GF-D8 (cell line): ENCODE measurements around the gene NUP62.
"Not testable (repeated sequence)": the region's sequence is repeated elsewhere in the genome, so short reads cannot be mapped to it uniquely, and the experiment has no call there.

Experiments used
- DNase-seq: peaks from one replicate; lab custom pipeline; 2025; lab: John Stamatoyannopoulos, UW

The NUP62 gene, protein sequence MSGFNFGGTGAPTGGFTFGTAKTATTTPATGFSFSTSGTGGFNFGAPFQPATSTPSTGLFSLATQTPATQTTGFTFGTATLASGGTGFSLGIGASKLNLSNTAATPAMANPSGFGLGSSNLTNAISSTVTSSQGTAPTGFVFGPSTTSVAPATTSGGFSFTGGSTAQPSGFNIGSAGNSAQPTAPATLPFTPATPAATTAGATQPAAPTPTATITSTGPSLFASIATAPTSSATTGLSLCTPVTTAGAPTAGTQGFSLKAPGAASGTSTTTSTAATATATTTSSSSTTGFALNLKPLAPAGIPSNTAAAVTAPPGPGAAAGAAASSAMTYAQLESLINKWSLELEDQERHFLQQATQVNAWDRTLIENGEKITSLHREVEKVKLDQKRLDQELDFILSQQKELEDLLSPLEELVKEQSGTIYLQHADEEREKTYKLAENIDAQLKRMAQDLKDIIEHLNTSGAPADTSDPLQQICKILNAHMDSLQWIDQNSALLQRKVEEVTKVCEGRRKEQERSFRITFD

DNA sequence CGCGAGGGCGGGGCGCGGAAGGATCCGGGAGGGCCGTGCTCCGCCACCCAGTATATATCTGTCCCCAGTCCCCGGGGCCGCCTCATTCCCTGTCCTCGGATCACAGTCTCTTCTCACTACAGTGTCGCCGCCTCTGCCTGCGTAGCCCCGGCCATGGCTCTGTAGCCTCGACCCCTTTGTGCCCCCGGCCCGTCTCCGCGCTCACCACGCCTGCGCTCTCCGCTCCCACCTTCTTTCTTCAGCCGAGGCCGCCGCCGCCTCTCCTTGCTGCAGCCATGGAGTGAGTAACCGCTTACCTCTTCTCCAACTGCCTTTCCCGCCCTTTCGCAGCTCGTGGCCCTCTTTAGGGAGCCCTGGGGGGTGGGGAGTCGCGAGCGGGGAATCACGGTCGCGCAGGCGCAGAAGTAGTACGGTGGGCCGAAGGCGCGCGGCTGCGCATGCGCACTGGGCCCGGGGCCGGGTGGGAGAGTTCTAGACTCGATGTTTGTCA, at the start of gene NUP62, which contains the start of gene ATF5:
TSS of gene NUP62 (minus strand) at position 384 of the 490 bp plus-strand sequence. CDS start 19,697 bp downstream, outside the sequence.
TSS of gene ATF5 (plus strand) at position 85 of the 490 bp plus-strand sequence. CDS start 1,646 bp downstream, outside the sequence.
- DNase-seq = peak; percentile 71

DNA sequence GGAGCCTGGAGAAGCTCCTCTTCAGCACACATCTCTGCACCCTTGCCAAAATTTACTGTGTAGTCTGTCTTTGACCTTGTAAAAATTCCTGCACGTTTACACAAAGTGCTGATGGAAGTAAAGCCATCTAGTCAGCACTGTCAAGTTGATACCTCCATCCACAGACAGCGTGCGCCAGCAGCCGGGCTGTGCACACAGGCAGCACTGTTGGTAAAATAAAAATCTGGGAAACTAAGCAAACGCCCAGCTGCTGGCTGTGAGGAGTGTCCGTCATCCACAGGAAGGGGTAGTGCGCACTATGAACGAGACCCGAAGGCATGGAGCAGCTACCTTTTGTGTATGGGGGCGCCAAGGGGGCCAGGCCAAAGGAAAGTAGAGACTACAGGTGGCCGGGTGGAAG, 49.0 kb upstream of the NUP62 start:
- no peak for DNase-seq

DNA sequence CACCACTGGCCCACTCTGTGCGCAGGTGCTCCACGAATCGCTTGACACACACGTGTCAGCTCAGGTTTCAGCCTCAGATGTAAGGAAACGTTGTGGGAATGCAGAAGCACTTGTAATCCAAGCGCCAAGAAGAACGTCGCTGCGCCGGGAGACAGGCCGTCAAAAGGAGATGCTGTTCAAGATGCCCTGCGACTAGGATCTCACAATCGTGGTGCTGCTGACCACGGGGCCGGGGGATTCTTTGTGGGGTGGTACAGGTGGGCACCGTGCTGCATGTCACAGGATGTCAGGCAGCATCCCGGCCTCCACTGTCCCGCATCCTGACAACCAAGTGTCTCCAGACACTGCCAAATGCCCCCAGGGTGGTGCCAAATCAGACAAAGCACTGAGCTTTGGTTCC, 48.6 kb upstream of the NUP62 start:
- no peak for DNase-seq

DNA sequence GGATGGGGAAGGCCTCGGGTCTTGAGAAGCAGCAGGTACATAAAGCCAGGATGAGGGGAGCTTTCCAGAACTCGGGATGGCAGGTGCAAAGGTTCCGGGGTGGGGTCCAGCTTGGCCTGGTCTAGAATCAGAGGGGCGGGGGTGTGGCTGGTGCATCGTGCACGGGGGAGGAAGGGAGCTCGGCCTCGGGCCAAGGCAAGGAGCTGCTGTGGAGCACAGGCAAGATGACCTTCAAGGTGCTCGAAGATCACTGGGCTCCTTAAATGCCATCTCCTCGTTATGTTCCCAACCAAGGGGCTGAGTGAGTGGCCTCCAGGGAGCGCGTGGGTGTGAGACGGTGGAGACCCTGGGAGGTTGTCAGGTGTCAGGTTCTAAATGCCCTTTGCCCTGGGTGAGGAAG, 47.8 kb upstream of the NUP62 start:
- DNase-seq = no peak

DNA sequence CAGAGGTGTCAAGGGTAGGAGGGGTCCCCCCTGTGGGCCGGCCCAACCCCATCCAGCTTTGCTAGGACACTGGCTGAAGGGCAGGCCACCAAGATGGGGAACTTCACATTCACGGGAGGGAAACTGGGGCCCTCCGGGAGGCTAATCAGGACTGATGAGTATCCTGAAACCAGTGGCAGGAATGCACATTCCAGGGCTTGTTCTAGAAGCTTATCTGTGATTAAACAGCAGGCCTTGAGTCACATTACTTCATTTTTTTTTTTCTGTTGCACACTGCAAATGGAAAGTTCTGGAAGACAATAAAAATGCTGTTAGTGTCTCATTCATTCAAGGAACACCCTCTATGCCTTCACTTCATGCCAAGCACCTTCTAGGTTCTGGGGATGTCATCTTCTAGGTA, 47.2 kb upstream of the NUP62 start:
- no peak for DNase-seq

DNA sequence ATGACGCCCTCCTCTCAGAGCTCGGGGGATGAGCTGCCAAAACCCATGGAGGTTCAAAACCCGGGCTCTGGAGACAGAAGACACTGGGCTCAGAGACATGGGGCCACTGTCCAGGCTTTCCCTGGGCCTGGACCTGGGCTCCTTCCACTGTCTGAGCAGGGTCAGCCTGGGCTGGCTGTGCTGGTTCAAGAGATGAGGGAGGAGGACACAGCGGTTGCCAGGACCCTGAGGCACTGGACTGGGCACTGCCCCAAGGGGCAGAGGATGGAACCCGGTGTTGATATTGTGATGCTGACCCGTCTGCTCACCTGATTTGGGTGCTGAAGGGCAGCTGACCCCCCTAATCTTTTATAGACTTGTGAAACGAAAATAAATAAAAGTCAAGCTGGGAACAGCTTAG, 45.7 kb upstream of the NUP62 start:
- DNase-seq = no peak

DNA sequence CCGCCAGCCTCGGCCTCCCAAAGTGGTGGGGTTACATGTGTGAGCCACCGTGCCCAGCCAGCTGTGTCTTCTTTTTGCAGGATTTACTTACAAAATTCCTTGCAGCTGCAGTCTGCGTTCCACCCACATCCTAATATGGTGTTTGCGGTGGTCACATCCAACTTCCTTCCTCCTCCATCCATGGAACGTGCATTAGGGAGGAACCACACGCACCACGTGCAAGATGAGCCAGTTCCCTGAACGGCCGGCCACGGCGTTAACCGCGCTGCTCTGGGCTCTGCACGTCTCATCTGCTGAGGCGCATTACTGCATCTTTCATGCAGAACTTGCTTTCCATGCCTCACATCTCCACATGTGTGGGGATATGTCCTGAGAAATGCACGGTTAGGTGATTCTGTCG, 44.7 kb upstream of the NUP62 start:
- no peak for DNase-seq

DNA sequence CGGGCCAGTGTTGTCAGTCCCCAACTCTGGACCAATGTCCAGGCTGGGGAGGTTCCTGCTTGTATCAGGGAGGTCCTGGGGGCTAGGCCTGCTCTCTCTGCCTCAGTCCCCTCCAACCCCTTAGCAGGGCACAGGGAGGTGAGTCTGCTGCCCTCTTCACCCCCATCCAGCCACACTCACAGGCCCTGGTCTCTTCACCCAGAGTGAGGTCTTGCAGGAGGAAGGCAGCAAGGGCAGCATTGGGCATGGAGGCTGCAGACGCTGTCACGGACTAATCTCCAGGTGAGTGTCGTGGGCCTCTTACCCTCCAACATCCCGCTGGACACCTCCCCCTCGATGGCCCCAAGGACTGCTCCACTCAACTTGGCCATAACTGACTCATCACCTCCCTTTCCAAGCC, 43.5 kb upstream of the NUP62 start:
- DNase-seq = no peak

DNA sequence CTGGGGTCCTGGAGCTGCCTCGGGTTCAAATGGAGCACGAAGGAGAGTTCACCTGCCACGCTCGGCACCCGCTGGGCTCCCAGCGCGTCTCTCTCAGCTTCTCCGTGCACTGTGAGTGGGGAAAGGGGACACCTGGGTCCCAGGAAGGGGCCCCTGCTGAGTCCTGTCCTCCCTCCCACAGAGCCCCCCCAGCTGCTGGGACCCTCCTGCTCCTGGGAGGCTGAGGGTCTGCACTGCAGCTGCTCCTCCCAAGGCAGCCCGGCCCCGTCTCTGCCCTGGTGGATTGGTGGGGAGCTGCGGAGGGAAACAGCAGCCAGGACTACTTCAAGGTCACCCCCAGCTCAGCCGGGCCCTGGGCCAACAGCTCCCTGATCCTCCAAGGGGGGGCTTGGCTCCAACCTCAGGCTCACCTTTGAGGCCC, 42.7 kb upstream of the NUP62 start:
- no peak for DNase-seq

DNA sequence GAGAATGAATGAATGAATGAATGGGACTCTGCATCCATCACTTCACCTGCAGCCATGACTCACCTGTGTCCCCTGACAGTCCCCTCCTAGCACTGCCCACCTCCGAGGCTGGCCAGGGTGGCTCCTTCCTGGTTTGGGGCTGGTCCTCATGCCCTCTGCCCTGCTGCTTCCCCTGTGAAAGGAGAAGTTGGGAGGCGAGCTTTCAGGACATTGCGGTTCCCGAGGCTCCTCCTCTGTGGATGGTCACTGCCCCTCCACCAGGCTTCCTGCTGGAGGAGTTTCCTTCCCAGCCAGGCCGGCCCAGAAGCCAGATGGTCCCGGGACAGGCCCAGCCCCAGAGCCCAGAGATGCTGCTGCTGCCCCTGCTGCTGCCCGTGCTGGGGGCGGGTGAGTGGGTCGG, 40.1 kb upstream of the NUP62 start:
- not testable (repeated sequence) for DNase-seq

DNA sequence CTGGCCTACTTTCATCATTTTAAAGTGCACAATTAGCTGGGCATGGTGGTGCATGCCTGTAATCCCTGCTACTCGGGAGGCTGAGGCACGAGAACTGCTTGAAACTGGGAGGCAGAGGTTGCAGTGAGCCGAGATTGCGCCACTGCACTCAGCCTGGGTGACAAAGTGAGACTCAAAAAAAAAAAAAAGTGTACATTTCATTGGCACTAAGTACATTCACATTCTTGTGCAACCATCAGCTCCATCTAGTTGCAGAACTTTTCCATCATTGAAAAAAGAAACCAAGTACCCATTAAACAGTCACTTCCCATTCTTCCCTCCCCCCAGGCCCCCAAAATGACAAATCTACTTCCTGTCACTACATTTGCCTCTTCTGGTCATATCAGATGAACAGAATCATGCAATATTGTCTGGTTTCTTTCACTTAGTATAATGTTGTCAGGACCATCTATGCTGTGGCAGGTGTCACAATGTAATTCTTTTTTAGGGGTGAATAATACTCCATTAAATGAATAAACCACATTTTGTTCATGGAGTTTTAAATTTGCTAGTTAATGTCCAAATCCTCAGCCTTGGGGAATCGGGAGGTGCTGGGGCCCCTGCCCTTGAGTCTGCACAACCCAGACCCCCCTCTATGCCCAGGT, 39.1 kb upstream of the NUP62 start:
- DNase-seq = peak; percentile 26

DNA sequence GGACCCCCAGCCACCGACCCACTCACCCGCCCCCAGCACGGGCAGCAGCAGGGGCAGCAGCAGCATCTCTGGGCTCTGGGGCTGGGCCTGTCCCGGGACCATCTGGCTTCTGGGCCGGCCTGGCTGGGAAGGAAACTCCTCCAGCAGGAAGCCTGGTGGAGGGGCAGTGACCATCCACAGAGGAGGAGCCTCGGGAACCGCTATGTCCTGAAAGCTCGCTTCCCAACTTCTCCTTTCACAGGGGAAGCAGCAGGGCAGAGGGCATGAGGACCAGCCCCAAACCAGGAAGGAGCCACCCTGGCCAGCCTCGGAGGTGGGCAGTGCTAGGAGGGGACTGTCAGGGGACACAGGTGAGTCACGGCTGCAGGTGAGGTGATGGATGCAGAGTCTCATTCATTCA, 31.7 kb upstream of the NUP62 start, which contains the start of gene SIGLEC11:
TSS of gene SIGLEC11 (minus strand) at position 193 of the 400 bp plus-strand sequence. CDS start at position 102, 91 bp downstream.
- not testable (repeated sequence) for DNase-seq

DNA sequence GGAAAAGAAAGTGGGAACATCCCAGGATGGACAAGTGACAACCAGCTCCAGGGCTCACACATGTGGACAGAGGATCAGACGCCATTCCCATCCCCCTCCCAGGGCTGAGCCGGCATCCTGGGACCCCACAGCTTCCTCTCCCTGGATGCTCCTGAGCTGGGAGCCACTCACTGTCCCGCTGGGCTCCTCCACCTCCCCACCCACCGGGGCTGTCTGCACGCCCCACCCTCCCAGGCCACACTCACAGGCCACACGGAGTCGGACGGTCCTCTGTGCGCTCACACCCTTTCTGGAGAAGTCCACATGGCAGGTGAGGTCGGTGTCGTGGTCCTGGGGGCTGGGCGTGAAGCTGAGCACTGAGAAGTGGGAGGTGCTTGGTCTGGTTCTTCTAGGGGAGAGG, 30.6 kb upstream of the NUP62 start:
- DNase-seq = not testable (repeated sequence)

DNA sequence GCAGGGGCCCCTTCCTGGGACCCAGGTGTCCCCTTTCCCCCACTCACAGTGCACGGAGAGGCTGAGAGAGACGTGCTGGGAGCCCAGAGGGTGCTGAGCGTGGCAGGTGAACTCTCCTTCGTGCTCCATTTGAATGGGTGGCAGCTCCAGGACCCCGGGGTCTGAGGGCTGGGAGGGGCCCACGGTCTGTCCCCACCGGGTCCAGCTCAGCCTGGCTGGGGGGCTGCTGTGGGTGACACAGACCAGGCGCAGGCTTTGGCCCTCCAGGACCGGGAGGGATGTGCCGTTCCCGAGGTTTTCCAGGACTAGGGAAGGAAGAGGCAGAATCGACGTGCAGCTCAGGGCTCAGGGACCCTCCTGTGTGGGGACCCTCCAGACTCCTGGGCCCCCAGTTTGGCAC, 29.3 kb upstream of the NUP62 start:
- not testable (repeated sequence) for DNase-seq

DNA sequence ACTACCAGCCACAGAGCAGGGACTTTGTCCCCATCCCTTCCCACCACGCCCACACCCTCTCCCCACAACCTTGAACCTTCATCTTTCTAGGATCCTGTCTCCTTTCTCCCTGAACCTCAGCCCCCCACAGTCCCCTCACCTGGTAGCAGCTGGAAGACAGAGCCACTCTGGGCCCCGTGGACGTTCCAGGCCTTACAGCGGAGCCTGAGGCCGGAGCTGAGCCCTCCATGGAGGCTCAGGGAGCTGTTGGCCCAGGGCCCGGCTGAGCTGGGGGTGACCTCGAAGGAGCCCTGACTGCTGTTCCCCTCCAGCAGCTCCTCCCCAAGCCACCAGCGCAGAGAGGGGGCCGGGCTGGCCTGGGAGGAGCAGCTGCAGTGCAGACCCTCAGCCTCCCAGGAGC, 28.8 kb upstream of the NUP62 start:
- not testable (repeated sequence) for DNase-seq

DNA sequence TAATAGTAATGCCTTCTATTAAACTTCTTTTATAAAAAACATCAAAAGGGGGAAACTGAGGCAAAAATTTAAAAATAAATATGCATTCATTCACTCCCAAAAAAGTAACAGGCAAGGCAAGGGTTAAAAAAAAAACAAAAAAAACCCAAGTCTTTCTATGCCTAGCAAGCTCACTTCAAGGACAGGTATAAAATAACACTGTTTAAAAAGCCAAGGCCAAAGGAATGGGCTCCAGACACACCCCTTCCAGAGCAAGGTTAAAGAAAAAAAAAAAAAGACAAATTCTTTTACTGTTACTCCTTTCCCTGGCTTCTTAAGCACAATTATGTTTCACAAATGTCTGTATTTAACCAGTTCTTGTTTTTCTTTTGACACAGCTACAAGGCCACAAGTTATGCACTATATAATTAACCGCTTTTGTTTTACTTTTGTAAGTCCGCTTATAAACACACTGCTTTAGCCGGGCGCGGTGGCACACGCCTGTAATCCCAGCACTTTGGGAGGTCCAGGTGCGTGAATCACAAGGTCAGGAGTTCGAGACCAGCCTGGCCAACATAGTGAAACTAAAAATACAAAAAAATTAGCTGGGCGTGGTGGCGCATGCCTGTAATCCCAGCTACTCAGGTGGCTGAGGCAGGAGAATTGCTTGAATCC, 28.1 kb upstream of the NUP62 start:
- DNase-seq = no peak

DNA sequence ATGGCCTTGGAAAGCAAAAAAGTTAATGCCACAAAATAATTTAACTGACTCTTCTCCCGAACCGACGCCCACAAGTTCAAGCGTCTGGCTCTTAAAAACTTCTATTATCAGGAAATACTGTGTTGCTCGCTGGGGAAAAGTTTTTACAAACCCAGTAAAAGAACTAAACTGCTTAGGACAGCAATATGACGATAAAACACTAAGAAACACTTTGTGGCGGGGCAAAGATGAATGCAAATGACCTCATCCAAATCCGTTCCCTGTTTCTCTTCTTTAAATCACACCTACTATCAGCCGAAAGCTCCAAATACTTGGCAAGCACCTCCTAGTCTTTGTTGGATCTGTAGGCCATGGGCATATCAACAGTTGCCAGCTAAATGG, 26.8 kb upstream of the NUP62 start:
- no peak for DNase-seq

DNA sequence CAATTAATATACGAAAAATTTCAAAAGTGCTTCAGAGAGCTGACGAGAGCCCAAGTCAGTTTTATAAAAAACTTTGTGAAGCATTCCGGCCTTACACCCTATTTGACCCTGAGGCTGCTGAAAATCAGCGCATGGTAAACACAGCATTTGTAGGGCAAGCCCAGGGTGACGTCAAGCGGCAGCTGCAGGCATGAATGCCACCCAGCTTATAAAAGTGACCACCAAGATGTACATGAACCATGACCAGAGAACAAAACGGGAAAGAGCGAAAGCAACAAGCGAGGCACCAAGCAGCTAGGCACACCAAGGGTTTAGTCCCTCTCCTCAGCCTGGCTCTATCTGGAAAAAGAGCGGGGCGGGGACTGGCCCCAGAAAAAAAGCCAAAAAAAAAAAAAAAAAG, 25.6 kb upstream of the NUP62 start:
- no peak for DNase-seq

DNA sequence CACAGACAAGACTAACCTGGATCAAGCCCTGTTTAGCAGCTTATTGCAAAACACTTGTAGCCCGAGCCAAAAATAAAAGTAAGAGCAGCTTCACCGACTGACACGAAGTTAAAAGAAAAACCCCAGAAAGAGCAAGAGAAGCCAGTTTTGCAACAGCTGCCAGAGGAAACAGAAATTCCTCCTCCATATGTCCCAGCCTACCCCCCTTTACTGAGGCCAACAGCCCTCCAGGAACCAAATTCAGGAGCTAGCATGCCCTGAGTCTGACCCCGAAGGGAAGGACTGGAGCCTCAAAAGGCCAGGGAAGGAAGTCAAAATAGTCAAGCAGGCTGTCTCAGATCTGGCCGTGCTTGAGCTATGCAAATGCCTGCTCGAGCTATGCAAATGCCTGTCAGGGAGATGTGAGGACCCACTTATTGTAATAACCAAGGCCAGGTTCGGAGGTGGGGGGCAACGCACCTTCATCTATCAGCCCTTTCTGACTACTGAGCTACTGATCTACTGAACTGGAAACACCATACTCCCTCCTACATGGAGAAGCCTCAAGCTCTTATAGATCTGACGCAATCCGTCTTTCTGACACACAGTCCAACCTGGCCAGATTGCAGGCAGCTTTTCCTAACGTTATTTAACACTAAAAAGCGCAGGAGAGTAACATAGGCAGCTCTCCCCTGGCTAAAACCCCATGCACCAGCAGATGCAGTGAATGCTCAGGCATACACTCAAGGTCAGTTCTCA, 25.0 kb upstream of the NUP62 start:
- peak; percentile 22 for DNase-seq

DNA sequence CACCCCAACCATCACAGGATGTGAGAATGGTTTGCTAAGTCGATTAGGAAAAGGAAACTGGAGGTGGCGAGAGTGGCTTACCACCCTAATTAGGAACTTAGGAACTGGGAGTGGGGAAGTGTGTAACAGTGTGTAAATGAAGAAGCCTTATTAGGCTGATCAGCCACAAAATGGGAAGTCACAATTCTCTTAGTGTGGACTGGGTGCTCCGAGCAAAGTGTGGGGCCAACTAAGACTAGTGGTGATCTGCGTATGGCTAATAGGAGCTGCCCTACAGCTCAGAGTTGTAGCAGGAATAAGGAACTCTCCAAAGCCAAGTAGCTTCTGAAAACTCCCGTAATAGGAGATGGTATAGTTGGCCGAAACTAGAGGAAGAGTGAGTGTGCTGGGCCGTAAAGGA, 24.1 kb upstream of the NUP62 start:
- peak; percentile 25 for DNase-seq

DNA sequence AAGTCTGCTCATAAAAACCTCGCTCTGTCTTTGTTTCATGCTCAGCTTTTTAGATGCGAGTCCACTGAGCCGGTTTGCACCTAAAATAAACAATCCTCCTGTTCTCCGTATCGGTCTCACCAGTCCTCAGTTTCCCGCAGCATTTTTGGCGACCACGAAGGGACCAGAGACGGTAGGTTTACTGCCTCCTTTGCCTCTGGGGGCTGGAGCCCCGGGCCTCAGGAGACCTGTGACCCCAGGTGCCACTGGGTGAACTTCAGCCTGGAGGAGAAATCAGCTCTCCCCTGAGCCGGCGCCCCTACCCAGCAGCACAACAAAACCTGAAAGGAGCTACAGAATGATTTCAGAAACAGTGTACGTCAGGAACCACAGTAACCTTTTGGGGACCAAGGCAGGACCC, 23.6 kb upstream of the NUP62 start:
- no peak for DNase-seq

DNA sequence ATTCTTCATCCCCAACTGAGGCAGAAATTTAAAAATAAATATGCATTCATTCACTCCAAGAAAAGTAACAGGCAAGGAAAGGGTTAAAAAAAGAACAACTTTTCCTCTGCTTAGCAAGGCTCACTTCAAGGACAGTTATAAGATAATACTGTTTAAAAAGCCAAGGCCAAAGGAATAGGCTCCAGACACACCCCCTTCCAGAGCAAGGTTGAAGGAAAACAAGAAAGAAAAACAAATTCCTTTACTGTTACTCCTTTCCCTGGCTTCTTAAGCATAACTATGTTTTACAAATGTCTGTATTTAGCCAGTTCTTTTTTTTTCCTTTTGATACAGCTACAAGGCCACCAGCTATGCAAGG, 23.2 kb upstream of the NUP62 start:
- no peak for DNase-seq
